Sigmoid colon (tissue), 7 donors: Measurements from ENCODE around the gene RPL7A. TPM values are rescaled to one million over a fixed set of nuclear protein-coding genes. Genes with fewer than 3 reads are reported as not detected.

Experiments used
- DNase-seq: peaks from one replicate; pipeline ENCODE4 v3.0.0-alpha.2; 2019
- H3K27ac ChIP-seq, 4 donors: fragments of 200-600 bp; sonication (generic); one replicate each; pipeline ENCODE4 v1.5.1; 2016 to 2019; ENCODE audit warnings: mild to moderate bottlenecking in 1 of 4
- H3K27me3 ChIP-seq, 3 donors: fragments of 200-600 bp; sonication (generic); one replicate each; pipeline ENCODE4 v1.5.1; 2019; ENCODE audit warnings: mild to moderate bottlenecking in 1 of 3
- H3K36me3 ChIP-seq, 4 donors: fragments of 200-600 bp; sonication (generic); one replicate each; pipeline ENCODE4 v1.5.1; 2016 to 2019
- H3K4me1 ChIP-seq, 4 donors: fragments of 200-600 bp; sonication (generic); one replicate each; pipeline ENCODE4 v1.5.1; 2017 to 2019
- H3K4me3 ChIP-seq, 4 donors: fragments of 200-600 bp; sonication (generic); one replicate each; pipeline ENCODE4 v1.5.1; 2017 to 2019; ENCODE audit warnings: mild to moderate bottlenecking in 2 of 4, moderate library complexity in 1 of 4
- H3K9me3 ChIP-seq, 4 donors: fragments of 200-600 bp in 3 of 4; sonication (generic) in 3 of 4; one replicate each; pipeline versions ENCODE4 v1.5.1 to v1.6.1; 2013 to 2019
- CTCF ChIP-seq, 4 experiments: fragments of 450-650 bp in 3 of 4; fragments of 200-600 bp in 1 of 4; IDR thresholded peaks; one replicate each; pipeline ENCODE4 v1.5.1; 2016 to 2019; ENCODE audit warnings: antibody characterized with exemption in 4 of 4, mild to moderate bottlenecking in 3 of 4, moderate library complexity in 2 of 4
- EP300 ChIP-seq, 4 donors: sonication (generic); formaldehyde crosslinking; IDR thresholded peaks; one replicate each; pipeline ENCODE4 v1.6.1; 2017; ENCODE audit warnings: antibody characterized with exemption in 4 of 4
- POLR2A ChIP-seq, 2 donors: fragments of 450-650 bp; IDR thresholded peaks; one replicate each; pipeline ENCODE4 v1.6.1; 2016; ENCODE audit warnings: antibody characterized with exemption in 2 of 2, mild to moderate bottlenecking in 2 of 2, moderate library complexity in 2 of 2
- POLR2AphosphoS5 ChIP-seq, 4 donors: sonication (generic); formaldehyde crosslinking; IDR thresholded peaks; one replicate each; pipeline ENCODE4 v1.6.1; 2017; ENCODE audit warnings: antibody characterized with exemption in 4 of 4
- WGBS, 2 donors: extraction: QIAGEN DNeasy Blood & Tissue Kit; methylation state at CpG; one replicate each; pipeline ENCODE4 v1.1.7; 2013; 5-methylcytosine and 5-hydroxymethylcytosine counted together
- intact Hi-C: fragments of 100-400 bp; cut with DNase I; formaldehyde crosslinking; loops from one replicate; pipeline ENCODE4 v1.15.1; 2023
- polyA plus RNA-seq, 3 donors: library from polyadenylated mRNA; stranded (reverse); fragments of 200-250 nt; gene quantifications; one replicate each; pipeline ENCODE4 v1.2.3, GENCODE V29; 2013
- total RNA-seq, 4 donors: library from RNA; depleted of rRNA; stranded (reverse); fragments of >200 nt; gene quantifications; one replicate each; pipeline ENCODE4 v1.1.0, GENCODE V29; 2016
- donor health status: healthy with polysubstance abuse.
- donor health status: Bipolar disorder and iron deficiency.
- donor health status: healthy.

The RPL7A gene
- total and polyA plus RNA-seq, 7 donors: 2,027 to 4,020 (median 2,494) TPM

GRCh38 chr9:133342570-133342969 lies 5.4 kb upstream of the RPL7A start:
- no peak overlapping the region for H3K4me3 ChIP-seq
- peaks cover 0 to 15% (median 14%) of the 10 kb centered on the region in 4 donors for H3K4me1 ChIP-seq
- TF ChIP-seq POLR2AphosphoS5 (IDR thresholded peaks at IDR 0.05): no peak
- TF ChIP-seq POLR2A (IDR thresholded peaks at IDR 0.05): no peak
- TF ChIP-seq EP300 (IDR thresholded peaks at IDR 0.05): no peak
- no peak for TF ChIP-seq CTCF (IDR thresholded peaks at IDR 0.05)
- H3K27ac ChIP-seq: no peak overlapping the region
- intact Hi-C loops: no loop called here
- H3K36me3 ChIP-seq: peaks cover 33 to 78% (median 48%) of the 10 kb centered on the region in 4 donors
- DNase-seq: no peak
- no peaks in the 10 kb centered on the region for H3K27me3 ChIP-seq
- WGBS, 2 donors: 83 to 88% methylated on average over 11 of the region's 11 CpGs
- H3K9me3 ChIP-seq: no peaks in the 10 kb centered on the region

GRCh38 chr9:133344071-133344470 lies 3.9 kb upstream of the RPL7A start:
- Histone ChIP-seq H3K27me3 (no peaks in the 10 kb centered on the region), H3K36me3 (peaks cover 33 to 69% (median 48%) of the 10 kb centered on the region in 4 donors), H3K27ac (no peak overlapping the region), H3K4me3 (no peak overlapping the region), H3K9me3 (no peaks in the 10 kb centered on the region), H3K4me1 (peaks cover 0 to 22% (median 19%) of the 10 kb centered on the region in 4 donors)
- WGBS, 2 donors: 97% methylated on average over 19 of the region's 19 CpGs
- TF ChIP-seq POLR2AphosphoS5 (IDR thresholded peaks at IDR 0.05) (no peak), POLR2A (IDR thresholded peaks at IDR 0.05) (no peak), CTCF (IDR thresholded peaks at IDR 0.05) (no peak), EP300 (IDR thresholded peaks at IDR 0.05) (no peak)
- DNase-seq: no peak
- intact Hi-C loops: no loop called here

GRCh38 chr9:133344979-133345378 lies 3.0 kb upstream of the RPL7A start:
- no peak for TF ChIP-seq CTCF (IDR thresholded peaks at IDR 0.05)
- Histone ChIP-seq H3K4me3 (no peak overlapping the region), H3K9me3 (no peaks in the 10 kb centered on the region), H3K4me1 (peaks cover 0 to 31% (median 26%) of the 10 kb centered on the region in 4 donors), H3K27ac (no peak overlapping the region), H3K27me3 (no peaks in the 10 kb centered on the region), H3K36me3 (peaks cover 41 to 69% (median 52%) of the 10 kb centered on the region in 4 donors)
- no peak for DNase-seq
- intact Hi-C loops: loop anchor here (5.0 kb wide), 1 partner anchor 117 kb away; no protein-coding TSS in a partner anchor
- WGBS, 2 donors: 95% methylated on average over 12 of the region's 12 CpGs

DNA sequence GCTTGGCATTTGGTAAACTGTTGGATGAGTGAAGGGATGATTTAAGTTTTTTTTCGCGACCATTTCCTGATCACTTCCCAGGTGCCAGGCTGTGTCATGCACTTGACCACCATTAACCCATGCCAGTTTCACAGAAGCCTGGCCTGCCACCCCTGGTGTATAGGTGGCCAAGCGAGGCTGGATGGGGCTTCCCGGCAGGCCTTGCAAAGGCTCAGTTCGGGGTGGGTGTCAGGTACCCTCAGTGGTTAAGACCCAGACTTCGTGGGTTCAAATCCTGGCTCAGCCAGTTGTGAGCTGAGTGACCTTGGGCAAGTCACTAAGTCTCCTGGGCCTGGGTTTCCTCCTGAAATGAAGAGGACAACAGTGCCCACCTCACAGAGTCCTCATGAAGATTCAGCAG lies 2.4 kb upstream of the RPL7A start:
- peaks cover 45 to 69% (median 56%) of the 10 kb centered on the region in 4 donors for H3K36me3 ChIP-seq
- intact Hi-C loops: loop anchor here (5.0 kb wide), 1 partner anchor 117 kb away; no protein-coding TSS in a partner anchor
- H3K4me1 ChIP-seq: peaks cover 0 to 31% (median 27%) of the 10 kb centered on the region in 4 donors

More for the DNA sequence above, 2.4 kb upstream of the RPL7A start:
- no peak for DNase-seq
- Histone ChIP-seq H3K27ac (peak overlapping the region in 2 of 4 donors; percentile 93), H3K4me3 (no peak overlapping the region), H3K27me3 (no peaks in the 10 kb centered on the region), H3K9me3 (no peaks in the 10 kb centered on the region)
- 95 to 96% methylated on average over 6 of the region's 6 CpGs for WGBS, 2 donors
- TF ChIP-seq POLR2AphosphoS5 (IDR thresholded peaks at IDR 0.05) (no peak), CTCF (IDR thresholded peaks at IDR 0.05) (no peak)
